Right lobe of liver (tissue), 4 donors: ENCODE data around the gene PBX4.

Experiments
- CTCF ChIP-seq, 4 donors: fragments of 200-600 bp in 3 of 4; fragments of 450-650 bp in 1 of 4; IDR thresholded peaks; one replicate each; pipeline versions ENCODE4 v1.5.1 to v1.8.0; 2016 to 2022; ENCODE audit warnings: antibody characterized with exemption in 4 of 4, mild to moderate bottlenecking in 2 of 4
- POLR2A ChIP-seq: fragments of 450-650 bp; IDR thresholded peaks from one replicate; pipeline ENCODE4 v1.6.1; 2017; ENCODE audit warnings: antibody characterized with exemption, mild to moderate bottlenecking
- donor health status: DM: no; HTN: no; CAD: no.
- donor health status: DM: no; HTN: no; CAD: no.
- donor health status: DM: no; HTN: yes; CAD: no.

DNA sequence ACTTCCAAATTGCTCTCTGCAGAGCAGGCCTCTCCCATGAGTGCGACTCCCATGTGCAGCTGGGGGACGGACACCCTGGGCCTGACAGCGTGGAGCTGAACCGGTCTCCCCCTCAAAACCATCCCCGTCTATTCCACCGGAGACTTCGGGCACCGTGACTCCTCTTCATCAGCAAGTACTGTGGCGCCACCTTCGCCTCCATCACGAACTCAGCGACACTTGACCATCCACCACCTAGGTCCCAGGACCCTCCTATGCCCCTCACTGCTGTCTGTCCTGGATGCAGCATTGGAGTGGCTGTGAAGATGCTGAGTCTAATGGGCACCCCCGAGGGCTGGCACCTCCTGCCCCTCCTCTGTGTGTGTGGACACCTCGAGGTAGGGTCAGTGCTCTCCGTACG lies 59.9 kb downstream of the PBX4 start:
- no peak for TF ChIP-seq CTCF (IDR thresholded peaks at IDR 0.05)
- no peak for TF ChIP-seq POLR2A
